Measurements from ENCODE around the gene PCDH15. TPM values are rescaled to one million over a fixed set of nuclear protein-coding genes. Genes with fewer than 3 reads are reported as not detected.

The PCDH15 gene
- total RNA-seq, 2 experiments from 2014 or later = not detected

DNA sequence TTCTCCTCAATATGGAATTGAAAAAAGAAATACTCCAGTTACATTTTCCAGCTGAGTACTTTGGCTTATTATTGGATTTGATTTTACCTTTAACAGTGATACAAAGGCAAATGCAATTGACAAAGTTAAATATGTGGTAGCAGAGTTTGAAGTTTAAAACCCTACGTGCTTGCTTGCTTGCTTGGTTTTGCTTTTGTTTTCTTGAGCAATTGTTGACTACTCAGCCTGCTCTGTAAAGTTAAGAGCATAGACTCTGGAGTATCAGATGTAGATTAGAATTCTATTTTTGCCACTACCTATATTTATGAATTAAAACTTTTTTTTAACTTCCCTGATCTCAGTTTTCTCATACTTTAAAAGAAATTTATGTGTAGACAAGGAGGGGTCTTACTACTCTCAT, 51.4 kb downstream of the PCDH15 start:
- DNase-seq (ENCODE audit: low spot score) = no peak
- Histone ChIP-seq H3K4me2 (ENCODE audit: low read length) (no peak overlapping the region), H3K4me3 (ENCODE audit: low read depth, low read length, poor library complexity, severe bottlenecking) (no peak overlapping the region), H3K9me2 (ENCODE audit: insufficient read depth, low read length) (no peaks in the 10 kb centered on the region), H3K36me3 (ENCODE audit: insufficient read depth, low read length) (no peaks in the 10 kb centered on the region), H3K27ac (ENCODE audit: low read depth, low read length, poor library complexity, severe bottlenecking) (no peak overlapping the region), H3K9me3 (ENCODE audit: low read length) (no peaks in the 10 kb centered on the region), H2AFZ (ENCODE audit: low read length) (no peak overlapping the region), H3K79me2 (ENCODE audit: insufficient read depth, low read depth, low read length) (no peaks in the 10 kb centered on the region), H3K4me1 (ENCODE audit: insufficient read depth, low read length, poor library complexity, severe bottlenecking) (no peaks in the 10 kb centered on the region), H4K20me1 (ENCODE audit: insufficient read depth, low read length) (no peaks in the 10 kb centered on the region)
- ChIA-PET POLR2A (no interaction called here), CTCF (ENCODE audit: unreplicated experiment) (no interaction called here)
- no peak for TF ChIP-seq EZH2phosphoT487 (IDR thresholded peaks at IDR 0.05; ENCODE audit: borderline replicate concordance, low read depth, low read length)
- TF ChIP-seq, protein P1, sequence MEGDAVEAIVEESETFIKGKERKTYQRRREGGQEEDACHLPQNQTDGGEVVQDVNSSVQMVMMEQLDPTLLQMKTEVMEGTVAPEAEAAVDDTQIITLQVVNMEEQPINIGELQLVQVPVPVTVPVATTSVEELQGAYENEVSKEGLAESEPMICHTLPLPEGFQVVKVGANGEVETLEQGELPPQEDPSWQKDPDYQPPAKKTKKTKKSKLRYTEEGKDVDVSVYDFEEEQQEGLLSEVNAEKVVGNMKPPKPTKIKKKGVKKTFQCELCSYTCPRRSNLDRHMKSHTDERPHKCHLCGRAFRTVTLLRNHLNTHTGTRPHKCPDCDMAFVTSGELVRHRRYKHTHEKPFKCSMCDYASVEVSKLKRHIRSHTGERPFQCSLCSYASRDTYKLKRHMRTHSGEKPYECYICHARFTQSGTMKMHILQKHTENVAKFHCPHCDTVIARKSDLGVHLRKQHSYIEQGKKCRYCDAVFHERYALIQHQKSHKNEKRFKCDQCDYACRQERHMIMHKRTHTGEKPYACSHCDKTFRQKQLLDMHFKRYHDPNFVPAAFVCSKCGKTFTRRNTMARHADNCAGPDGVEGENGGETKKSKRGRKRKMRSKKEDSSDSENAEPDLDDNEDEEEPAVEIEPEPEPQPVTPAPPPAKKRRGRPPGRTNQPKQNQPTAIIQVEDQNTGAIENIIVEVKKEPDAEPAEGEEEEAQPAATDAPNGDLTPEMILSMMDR (conservative IDR thresholded peaks at IDR 0.05; ENCODE audit: low read length) = no peak
- BruUV-seq (replicated peaks) = no TSS peak
- intact Hi-C loops (cut with micrococcal nuclease; ENCODE audit: unreplicated experiment) = no loop called here

DNA sequence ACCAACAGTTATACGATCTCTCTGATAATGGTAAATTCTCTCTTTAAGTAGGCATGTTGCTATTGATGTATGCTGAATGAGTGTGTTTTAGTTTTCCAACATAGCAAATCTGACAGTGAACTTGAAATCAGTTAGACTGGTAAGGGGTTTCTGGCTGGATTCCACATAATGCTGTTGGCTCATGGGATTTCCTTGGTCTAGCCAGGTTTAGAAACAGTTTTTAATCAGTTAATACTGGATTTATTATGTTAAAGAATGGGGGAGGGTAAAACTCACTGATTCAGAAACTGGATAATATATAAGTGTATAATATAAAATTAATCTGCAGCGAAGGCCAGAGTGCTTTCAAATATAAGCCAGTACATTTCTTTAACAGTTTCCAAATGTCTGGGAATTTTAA, 55.6 kb downstream of the PCDH15 start:
- Histone ChIP-seq H3K79me2 (ENCODE audit: insufficient read depth, low read depth, low read length) (no peaks in the 10 kb centered on the region), H3K9me2 (ENCODE audit: insufficient read depth, low read length) (no peaks in the 10 kb centered on the region), H3K27ac (ENCODE audit: low read depth, low read length, poor library complexity, severe bottlenecking) (no peak overlapping the region), H2AFZ (ENCODE audit: low read length) (no peak overlapping the region), H4K20me1 (ENCODE audit: insufficient read depth, low read length) (no peaks in the 10 kb centered on the region), H3K4me3 (ENCODE audit: low read depth, low read length, poor library complexity, severe bottlenecking) (no peak overlapping the region), H3K36me3 (ENCODE audit: insufficient read depth, low read length) (no peaks in the 10 kb centered on the region), H3K4me1 (ENCODE audit: insufficient read depth, low read length, poor library complexity, severe bottlenecking) (no peaks in the 10 kb centered on the region), H3K4me2 (ENCODE audit: low read length) (no peak overlapping the region), H3K9me3 (ENCODE audit: low read length) (no peaks in the 10 kb centered on the region)
- BruUV-seq (replicated peaks) = no TSS peak
- intact Hi-C loops (cut with micrococcal nuclease; ENCODE audit: unreplicated experiment) = no loop called here
- DNase-seq (ENCODE audit: low spot score) = no peak
- CTCF ChIA-PET (ENCODE audit: unreplicated experiment) = no interaction called here
- TF ChIP-seq EZH2phosphoT487 (IDR thresholded peaks at IDR 0.05; ENCODE audit: borderline replicate concordance, low read depth, low read length) = no peak
- TF ChIP-seq, protein P1 (conservative IDR thresholded peaks at IDR 0.05; ENCODE audit: low read length) = no peak
- POLR2A ChIA-PET = no interaction called here

DNA sequence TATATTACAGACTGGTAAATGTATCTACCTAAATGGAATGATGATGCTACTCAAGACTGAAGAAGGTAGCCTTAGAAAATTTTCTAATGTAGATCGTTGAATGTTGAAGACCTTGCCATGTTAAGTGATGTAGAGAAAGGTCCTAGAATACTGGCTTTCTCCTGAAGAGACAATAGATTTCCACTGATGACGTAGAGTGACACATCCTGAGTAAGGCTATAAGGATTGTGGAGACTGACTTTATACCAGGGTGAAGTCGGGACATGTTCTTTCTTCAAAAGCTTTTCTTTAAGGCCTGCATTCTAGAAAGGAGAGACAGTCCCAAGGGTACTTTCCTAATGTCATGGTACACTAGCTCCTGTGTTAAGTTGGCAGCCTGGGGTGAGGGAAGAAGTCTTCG, 58.6 kb downstream of the PCDH15 start:
- CTCF ChIA-PET (ENCODE audit: unreplicated experiment) = no interaction called here
- Histone ChIP-seq H3K4me2 (ENCODE audit: low read length) (no peak overlapping the region), H4K20me1 (ENCODE audit: insufficient read depth, low read length) (no peaks in the 10 kb centered on the region), H3K4me3 (ENCODE audit: low read depth, low read length, poor library complexity, severe bottlenecking) (no peak overlapping the region), H3K79me2 (ENCODE audit: insufficient read depth, low read depth, low read length) (no peaks in the 10 kb centered on the region), H3K4me1 (ENCODE audit: insufficient read depth, low read length, poor library complexity, severe bottlenecking) (no peaks in the 10 kb centered on the region), H2AFZ (ENCODE audit: low read length) (no peak overlapping the region), H3K9me3 (ENCODE audit: low read length) (no peaks in the 10 kb centered on the region), H3K27ac (ENCODE audit: low read depth, low read length, poor library complexity, severe bottlenecking) (no peak overlapping the region), H3K9me2 (ENCODE audit: insufficient read depth, low read length) (no peaks in the 10 kb centered on the region), H3K36me3 (ENCODE audit: insufficient read depth, low read length) (no peaks in the 10 kb centered on the region)
- POLR2A ChIA-PET = no interaction called here
- no TSS peak for BruUV-seq (replicated peaks)
- no peak for DNase-seq (ENCODE audit: low spot score)
- TF ChIP-seq, protein P1 (conservative IDR thresholded peaks at IDR 0.05; ENCODE audit: low read length) = no peak
- no peak for TF ChIP-seq EZH2phosphoT487 (IDR thresholded peaks at IDR 0.05; ENCODE audit: borderline replicate concordance, low read depth, low read length)
- intact Hi-C loops (cut with micrococcal nuclease; ENCODE audit: unreplicated experiment) = no loop called here

Measured in OCI-LY7 (cell line).